NCI-H748 (cell line): ENCODE measurements around the gene SORBS1.

ENCODE experiments used
- DNase-seq: peaks from one replicate; lab custom pipeline; 2025; ENCODE audit not compliant: unreplicated experiment; lab: John Stamatoyannopoulos, UW

Gene SORBS1

GRCh38 chr10:95297402-95297801 is 263.8 kb downstream of the SORBS1 start:
- no peak for DNase-seq

- no peak for DNase-seq
Observed at GRCh38 chr10:95296764-95297163, 264.4 kb downstream of the SORBS1 start.

DNA sequence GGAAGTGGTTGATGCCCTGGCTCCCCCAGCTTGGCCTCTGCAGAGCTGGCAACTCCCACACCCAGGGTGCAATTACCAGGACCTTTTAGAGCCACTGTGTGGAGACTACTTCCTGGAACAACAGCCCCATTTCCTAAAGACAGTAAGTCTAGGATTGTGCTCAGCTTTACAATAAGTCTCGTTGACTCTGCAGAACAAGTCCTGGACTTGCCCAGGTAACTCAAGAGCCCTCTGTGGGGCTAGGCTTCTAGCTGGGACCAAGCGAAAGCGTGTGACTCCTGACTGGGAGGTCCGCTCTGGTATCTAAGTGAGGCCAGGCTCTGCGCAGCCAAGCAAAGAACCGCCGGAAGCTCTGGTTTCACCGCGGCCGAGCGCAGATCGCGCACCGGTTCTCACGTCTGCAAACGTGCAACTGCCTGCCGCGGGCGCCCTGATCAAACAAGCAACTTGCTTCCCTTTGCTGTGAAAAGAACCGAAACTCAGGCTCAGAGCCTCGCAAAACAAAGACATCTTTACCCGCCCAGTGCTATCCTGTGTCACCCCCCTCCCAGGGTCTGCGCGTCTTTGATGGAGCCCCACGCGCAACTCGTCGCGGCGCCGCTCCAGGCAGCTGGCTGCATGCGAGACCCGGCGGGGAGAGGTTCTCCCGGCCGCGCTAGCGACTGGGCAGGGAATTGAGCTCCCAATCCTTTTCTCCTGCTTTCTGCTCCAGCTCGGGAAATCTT is 266.0 kb downstream of the SORBS1 start:
- peak; percentile 80 for DNase-seq

- no peak for DNase-seq
Observed at GRCh38 chr10:95293631-95294030, 267.5 kb downstream of the SORBS1 start.

DNA sequence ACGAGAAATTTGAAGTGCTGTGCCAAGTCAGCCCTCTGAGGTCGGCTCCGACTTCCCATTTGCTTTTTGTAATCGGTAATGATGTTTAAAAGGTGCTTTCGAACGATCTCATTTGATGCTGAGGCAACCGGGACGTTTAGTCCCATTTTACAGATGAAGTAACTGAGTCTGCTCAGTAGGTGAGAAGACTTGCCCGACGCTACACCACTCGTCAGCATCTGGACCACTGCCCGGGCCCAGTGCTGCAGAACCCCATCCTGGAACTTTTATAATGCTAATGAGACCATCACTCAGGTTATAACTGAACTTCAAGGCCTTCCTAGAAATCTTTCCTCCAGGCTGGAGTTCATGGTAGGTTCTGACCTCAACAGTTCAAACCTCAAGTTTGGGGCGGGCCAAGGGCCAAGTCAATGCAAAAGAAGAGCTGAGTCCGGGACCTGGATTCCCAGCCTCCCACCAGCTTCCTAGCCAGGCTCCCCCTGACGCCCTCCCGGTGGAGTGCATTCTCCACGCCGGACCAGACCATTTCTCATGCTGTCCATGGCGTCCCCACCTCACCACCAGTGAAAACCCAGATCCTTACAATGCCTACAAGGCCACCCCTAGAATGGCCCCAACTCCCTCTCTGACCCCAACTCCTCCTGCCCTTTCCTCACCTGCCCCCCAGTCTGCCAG is 269.7 kb downstream of the SORBS1 start:
- no peak for DNase-seq

GRCh38 chr10:95290461-95291364 is 270.5 kb downstream of the SORBS1 start, which contains the start of gene PDLIM1:
Gene PDLIM1 (minus strand): TSS chr10:95291003. CDS start chr10:95290915, 88 bp downstream.
- DNase-seq: peak; percentile 66

GRCh38 chr10:95289921-95290421 is 271.2 kb downstream of the SORBS1 start:
- no peak for DNase-seq

GRCh38 chr10:95289003-95289920 is 271.9 kb downstream of the SORBS1 start:
- DNase-seq: peak; percentile 77

DNA sequence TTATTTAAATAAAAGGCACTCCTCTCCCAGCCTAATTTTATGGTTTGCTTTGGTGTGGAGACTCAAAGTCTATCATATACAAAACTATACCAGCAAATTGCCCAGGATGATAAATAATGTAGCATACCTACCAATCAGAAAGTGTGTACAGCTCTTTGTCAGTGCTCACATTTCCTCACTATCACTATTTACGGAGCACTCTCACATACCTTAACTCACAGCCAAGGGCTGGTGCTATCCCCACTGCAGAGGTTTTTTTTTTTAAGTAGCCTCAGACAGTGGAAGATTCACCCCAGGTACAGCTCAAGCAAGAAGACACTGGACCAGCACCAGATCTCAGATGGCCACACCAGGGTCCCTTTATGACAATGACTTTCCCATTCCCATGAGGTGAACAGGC is 272.9 kb downstream of the SORBS1 start:
- DNase-seq: peak; percentile 2

GRCh38 chr10:95287281-95287680 is 273.9 kb downstream of the SORBS1 start:
- DNase-seq: no peak

DNA sequence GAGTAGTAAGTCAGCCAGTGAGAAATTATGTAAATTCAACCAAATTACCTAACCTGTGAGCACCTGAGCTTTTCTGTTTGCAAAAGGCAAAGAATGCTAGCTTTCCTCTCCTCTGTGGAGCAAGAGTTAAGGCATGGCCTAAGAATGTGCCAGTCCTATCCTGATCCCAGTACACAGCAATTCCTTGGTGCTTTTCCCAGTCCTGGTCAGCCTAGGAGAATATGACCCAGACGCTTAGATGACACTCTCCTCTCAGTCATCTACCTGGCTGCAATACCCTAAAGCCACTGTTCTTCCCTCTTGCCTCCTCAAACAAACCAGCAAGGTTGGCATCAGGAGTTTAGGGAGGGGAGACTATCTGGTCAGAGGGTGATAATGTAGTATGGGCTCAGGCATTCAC is 274.5 kb downstream of the SORBS1 start:
- no peak for DNase-seq

GRCh38 chr10:95285556-95285955 is 275.6 kb downstream of the SORBS1 start:
- DNase-seq: no peak

GRCh38 chr10:95284807-95285206 is 276.4 kb downstream of the SORBS1 start:
- DNase-seq: no peak

DNA sequence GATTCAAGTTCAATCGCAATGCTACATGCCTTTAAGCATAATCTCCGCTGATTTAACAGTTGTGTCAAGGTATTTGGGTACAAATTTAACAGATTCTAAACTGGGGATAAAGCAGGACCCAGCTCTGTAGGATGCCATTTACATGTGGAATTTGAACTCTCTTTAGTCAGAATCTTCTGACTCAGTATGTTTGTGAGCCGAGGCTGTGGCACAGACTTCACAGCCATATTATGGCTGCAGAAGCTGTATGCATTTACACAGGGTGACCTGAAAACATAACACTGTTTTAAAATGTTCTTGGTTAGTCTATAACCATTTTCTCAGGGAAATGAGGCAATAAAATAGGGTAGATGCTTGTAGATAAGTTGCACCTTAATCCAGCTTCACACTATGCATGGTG is 279.1 kb downstream of the SORBS1 start:
- no peak for DNase-seq

GRCh38 chr10:95281206-95281605 is 280.0 kb downstream of the SORBS1 start:
- no peak for DNase-seq

GRCh38 chr10:95280637-95281036 is 280.5 kb downstream of the SORBS1 start:
- DNase-seq: no peak

DNA sequence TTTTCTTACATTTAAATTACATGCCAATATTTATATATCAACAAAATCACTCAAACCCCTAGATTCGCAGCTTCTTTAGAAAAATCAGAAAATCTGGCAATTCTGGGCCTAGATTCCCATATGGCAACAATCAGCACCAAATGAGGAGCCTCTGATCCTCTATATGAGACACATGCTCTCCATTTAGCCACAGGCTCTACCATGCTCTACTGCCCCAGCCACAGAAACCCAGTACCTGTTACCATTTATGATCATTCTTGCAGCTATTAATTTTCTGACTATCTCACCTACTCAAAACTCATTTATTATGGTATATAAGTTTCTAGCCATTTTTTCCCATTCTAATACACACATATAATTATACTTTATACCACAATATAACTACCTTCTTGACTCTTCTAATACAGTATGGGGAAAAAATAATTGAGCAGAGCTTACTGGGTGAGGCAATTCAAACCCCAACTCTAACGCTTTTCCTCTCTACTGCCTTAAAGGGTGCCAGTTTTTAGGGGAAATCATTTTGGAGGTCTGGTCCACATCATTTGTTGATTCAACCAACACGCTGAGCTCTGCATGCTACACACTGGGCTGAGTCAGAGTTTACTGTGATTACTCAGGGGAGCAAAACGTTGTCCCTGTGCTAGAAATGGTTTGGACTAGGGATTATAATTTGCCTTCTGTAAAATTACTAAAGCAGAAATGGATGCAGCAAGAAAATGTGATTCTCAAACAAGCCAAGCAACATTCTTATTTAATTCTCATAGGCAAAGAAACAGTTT is 281.9 kb downstream of the SORBS1 start:
- DNase-seq: no peak

GRCh38 chr10:95278061-95278988 is 282.8 kb downstream of the SORBS1 start:
- no peak for DNase-seq
